ENCODE results near the gene LHFPL2.

Gene LHFPL2

DNA sequence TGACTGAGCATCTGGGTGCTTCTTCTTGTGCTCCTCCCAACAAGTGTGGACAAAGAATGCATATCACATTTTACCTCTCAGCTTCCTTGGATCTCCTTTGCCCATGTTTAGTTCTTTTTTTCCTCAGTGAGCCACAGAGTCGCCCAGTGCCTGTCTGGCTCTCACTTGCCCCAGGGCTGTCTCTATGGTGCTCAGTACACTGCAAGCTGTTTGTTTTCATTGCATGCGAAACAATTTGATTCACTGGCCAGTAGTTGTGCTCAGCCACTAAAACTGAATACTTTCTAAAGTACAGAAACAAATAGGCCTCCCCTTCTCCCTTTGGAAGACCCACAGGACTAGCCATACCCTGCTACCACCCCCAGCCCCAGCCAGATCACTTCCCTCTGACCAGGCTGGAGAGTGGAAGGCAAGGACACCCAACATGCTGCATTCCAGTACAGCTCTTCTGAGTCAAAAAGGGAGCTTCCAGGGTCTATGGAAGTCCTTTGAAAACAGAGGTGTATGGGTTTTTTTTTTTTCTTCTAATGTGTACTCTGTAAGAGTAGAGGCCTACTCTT is 3.8 kb downstream of the LHFPL2 start:
- DNase-seq (ENCODE audit: low spot score in 2 of 2): no peak
- H3K4me3 ChIP-seq: no peak overlapping the region
- H3K27me3 ChIP-seq (ENCODE audit: low read depth): no peaks in the 10 kb centered on the region
- no peaks in the 10 kb centered on the region for H3K9me3 ChIP-seq
- in situ Hi-C loops (cut with MboI; ENCODE audit: low sequenced_read_pairs): no loop called here
- peaks cover 12% of the 10 kb centered on the region for H3K4me1 ChIP-seq
- H3K36me3 ChIP-seq (replicated peaks): no peaks in the 10 kb centered on the region

DNA sequence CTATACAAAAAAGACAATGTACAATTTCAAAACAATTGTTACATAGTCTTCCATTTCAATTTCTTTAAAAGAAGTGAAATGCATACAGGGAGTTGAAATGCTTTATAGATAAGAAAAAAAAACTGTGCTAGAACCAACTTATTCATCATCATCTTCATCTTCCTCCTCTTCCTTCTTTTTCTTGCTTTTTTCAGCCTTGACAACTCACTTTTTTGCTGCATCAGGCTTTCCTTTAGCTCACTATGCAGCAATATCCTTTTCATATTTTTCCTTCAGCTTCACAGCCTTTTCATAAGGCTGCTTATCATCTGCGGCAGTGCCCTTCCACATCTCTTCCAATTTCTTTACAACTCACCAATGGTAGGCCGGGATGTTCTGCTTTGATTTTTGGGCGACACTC is 4.4 kb downstream of the LHFPL2 start:
- Histone ChIP-seq H3K9me3 (no peaks in the 10 kb centered on the region), H3K36me3 (replicated peaks) (no peaks in the 10 kb centered on the region), H3K4me1 (peaks cover 11% of the 10 kb centered on the region), H3K4me3 (no peak overlapping the region), H3K27me3 (ENCODE audit: low read depth) (no peaks in the 10 kb centered on the region)
- no peak for DNase-seq (ENCODE audit: low spot score in 2 of 2)
- in situ Hi-C loops (cut with MboI; ENCODE audit: low sequenced_read_pairs): no loop called here

DNA sequence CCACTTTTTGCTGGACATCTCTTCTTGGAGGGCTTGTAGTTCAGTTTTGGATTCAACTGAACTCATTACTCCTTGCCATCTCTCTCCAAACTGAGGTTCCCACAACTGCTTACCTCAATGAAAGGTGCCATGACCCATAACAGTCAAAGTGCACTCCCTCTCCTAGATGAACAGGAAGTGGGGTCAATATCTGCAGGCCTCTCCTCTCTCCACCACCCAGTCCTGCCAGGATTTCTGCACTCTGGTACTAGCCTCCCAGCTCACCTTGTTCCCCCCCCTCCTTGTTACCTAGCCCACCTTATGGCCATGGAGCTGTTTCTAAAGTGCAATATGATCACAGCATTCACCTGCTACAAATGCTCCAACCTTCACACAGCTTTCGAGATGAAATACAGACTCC is 5.9 kb downstream of the LHFPL2 start:
- H3K4me3 ChIP-seq: no peak overlapping the region
- H3K27me3 ChIP-seq (ENCODE audit: low read depth): no peaks in the 10 kb centered on the region
- peaks cover 22% of the 10 kb centered on the region for H3K4me1 ChIP-seq
- H3K36me3 ChIP-seq (replicated peaks): no peaks in the 10 kb centered on the region
- DNase-seq (ENCODE audit: low spot score in 2 of 2): no peak
- H3K9me3 ChIP-seq: no peaks in the 10 kb centered on the region
- in situ Hi-C loops (cut with MboI; ENCODE audit: low sequenced_read_pairs): no loop called here

DNA sequence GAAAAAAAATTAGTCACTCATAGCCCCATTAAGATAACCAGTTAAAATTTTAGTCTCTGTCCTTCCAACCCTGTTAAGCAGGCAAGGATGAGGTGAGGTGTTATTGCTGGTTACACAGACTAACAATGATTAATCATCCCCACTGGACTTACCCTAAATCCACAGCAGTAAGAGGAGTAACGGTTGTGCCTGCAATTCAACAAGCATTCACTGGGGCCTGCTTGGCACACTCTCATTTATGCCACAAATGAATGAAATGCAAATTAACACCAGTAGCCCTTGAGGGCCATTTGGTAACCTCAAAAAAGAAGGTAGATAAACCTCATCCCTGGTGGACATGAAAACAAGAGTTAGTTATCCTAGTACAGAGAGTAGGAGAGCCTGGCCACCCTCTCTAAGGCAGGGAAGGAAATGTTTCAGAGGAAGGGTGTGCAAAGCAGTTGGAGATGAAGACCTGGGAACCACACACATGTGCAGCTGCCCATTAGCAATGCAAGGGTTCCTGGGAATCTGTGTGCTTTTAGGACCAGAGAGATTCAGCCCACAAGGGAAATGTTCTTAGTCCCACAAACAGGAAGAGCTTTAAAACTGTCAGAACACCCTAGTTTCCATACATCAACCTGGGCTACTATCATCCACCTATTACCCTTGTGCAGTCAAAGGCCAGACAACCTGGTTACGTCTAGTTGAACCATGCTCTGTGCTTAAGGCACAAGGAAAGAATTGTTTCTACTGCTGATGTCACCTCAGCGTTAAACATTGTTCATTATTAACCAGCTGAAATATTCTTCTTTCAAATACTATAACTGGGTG is 7.7 kb downstream of the LHFPL2 start:
- Histone ChIP-seq H3K9me3 (no peaks in the 10 kb centered on the region), H3K4me1 (peaks cover 19% of the 10 kb centered on the region), H3K4me3 (no peak overlapping the region), H3K36me3 (replicated peaks) (no peaks in the 10 kb centered on the region; the same call in 1 of the 2 replicates), H3K27me3 (ENCODE audit: low read depth) (no peaks in the 10 kb centered on the region)
- in situ Hi-C loops (cut with MboI; ENCODE audit: low sequenced_read_pairs): no loop called here
- no peak for DNase-seq (ENCODE audit: low spot score in 2 of 2)

DNA sequence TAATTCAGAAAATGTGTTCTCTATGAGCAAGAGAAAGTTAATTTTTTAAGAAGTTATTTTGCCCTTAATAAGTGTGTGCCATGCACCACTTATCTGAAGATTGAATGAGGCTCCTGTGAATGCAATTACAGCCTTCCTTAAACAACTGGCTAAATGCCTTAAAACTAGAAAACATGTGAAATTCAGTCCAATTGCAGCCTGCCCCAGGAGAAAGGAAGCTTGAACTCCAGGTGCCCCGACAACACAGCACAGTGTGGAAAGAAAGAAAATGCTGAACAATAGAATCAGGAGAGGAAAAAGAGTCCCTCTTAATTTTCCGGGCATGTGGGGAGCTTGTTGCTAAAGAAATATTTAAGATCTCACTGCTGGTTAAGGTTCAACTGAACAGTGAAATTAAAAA is 8.8 kb downstream of the LHFPL2 start:
- Histone ChIP-seq H3K4me3 (no peak overlapping the region), H3K4me1 (peaks cover 19% of the 10 kb centered on the region), H3K27me3 (ENCODE audit: low read depth) (no peaks in the 10 kb centered on the region), H3K9me3 (no peaks in the 10 kb centered on the region), H3K36me3 (replicated peaks) (no peaks in the 10 kb centered on the region; the same call in 1 of the 2 replicates)
- in situ Hi-C loops (cut with MboI; ENCODE audit: low sequenced_read_pairs): no loop called here
- DNase-seq (ENCODE audit: low spot score in 2 of 2): no peak

DNA sequence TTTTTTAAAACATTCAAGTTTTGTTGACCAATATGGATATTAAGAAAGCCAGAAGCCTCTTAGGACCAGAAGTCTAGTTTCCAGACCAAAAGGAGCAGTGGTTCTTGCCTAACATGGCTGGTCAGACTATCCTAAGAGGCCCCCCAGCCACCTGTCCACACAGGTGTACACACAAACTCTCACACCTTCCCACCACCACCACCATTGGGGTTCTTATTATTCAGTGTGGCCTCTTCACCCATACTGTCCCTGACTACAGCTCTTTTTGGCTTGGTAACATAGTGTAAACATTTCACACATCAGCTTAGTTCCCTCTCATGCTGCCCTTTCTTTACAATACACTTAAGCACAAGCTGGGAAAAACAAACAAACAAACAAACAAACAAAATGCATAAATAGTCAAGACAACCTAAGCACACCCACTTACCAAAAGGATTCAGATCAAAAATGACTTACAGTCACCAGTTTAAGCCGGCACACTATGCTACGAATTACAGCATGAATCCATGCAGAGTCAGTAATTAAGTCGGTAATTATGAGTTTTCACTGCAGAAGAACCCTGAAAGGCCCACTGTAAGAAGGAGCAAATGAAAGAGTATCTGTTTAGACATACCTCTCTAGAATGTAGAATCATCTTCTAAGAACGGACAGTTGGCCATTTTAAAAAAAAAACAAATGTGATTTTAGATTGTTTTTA is 9.5 kb downstream of the LHFPL2 start:
- no peaks in the 10 kb centered on the region for H3K27me3 ChIP-seq (ENCODE audit: low read depth)
- in situ Hi-C loops (cut with MboI; ENCODE audit: low sequenced_read_pairs): no loop called here
- H3K36me3 ChIP-seq (replicated peaks): no peaks in the 10 kb centered on the region; the same call in 1 of the 2 replicates
- no peak overlapping the region for H3K4me3 ChIP-seq
- H3K4me1 ChIP-seq: peaks cover 19% of the 10 kb centered on the region
- DNase-seq (ENCODE audit: low spot score in 2 of 2): no peak
- H3K9me3 ChIP-seq: no peaks in the 10 kb centered on the region

DNA sequence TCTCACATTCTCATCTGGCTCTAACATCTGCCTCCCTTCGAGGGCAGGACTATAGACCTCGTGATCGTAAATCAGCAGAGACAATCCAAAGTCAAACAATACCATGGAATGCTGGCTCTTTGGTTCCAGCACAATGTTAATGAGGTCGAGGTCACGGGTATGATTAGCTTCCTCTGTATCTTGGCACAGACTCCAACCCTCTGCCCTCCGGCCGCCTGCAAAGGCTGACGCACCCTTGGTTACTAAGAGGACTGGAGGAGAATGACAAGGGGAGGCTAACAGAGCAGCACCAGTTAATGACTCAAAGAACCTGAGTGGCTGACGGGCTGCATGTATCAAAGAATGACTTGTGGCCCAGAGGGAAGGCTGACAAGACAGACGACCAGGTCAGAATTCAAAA is 10.1 kb downstream of the LHFPL2 start:
- peaks cover 19% of the 10 kb centered on the region for H3K4me1 ChIP-seq
- peak; percentile 89 to 93 for DNase-seq (ENCODE audit: low spot score in 2 of 2)

DNA sequence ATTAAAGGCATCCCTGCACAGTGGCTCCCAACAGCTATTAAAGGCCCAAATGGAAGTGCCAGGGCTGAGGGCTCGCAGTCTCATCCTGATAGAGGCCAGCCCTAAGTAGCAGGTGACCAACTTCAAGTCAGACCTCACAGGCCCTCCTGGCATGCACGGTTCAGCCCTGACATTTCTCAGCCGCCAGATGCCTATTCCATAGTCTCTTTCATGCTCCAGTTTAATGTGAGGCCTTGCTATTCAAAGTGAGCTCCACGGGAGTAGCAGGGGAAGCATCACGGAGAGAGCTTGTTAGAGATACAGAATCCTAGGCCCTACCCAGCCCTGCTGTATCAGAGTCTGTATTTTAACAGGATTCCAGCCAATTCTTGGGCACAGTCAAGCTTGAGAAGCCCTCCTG is 11.1 kb downstream of the LHFPL2 start:
- no peak for DNase-seq (ENCODE audit: low spot score in 2 of 2)
- H3K36me3 ChIP-seq (replicated peaks): no peaks in the 10 kb centered on the region; the same call in 1 of the 2 replicates
- no peak overlapping the region for H3K4me3 ChIP-seq
- in situ Hi-C loops (cut with MboI; ENCODE audit: low sequenced_read_pairs): no loop called here
- peaks cover 19% of the 10 kb centered on the region for H3K4me1 ChIP-seq
- H3K27me3 ChIP-seq (ENCODE audit: low read depth): no peaks in the 10 kb centered on the region
- no peaks in the 10 kb centered on the region for H3K9me3 ChIP-seq

More for the DNA sequence above, 10.1 kb downstream of the LHFPL2 start:
- Histone ChIP-seq H3K36me3 (replicated peaks) (no peaks in the 10 kb centered on the region; the same call in 1 of the 2 replicates), H3K27me3 (ENCODE audit: low read depth) (no peaks in the 10 kb centered on the region), H3K4me3 (no peak overlapping the region), H3K9me3 (no peaks in the 10 kb centered on the region)
- in situ Hi-C loops (cut with MboI; ENCODE audit: low sequenced_read_pairs): no loop called here

DNA sequence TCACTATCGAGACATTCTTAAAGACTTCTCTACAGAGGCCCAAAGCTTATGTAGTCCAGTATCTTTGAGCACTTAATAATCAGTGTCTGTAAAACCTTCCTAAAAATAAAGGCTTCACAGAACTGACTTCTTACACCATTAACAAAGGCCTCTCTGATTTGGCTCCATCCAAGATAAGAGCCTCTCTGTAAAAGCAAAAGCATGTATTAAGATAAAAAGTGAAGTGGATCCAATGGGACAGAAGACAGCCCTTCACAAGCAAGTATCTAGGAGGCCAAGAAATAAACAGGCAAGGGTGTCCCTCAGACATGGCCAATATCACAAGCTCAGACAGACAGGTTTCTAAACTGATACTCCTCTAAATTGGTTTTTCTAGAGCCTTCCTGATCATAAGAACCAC is 11.9 kb downstream of the LHFPL2 start:
- no peaks in the 10 kb centered on the region; the same call in 1 of the 2 replicates for H3K36me3 ChIP-seq (replicated peaks)
- no peak for DNase-seq (ENCODE audit: low spot score in 2 of 2)
- in situ Hi-C loops (cut with MboI; ENCODE audit: low sequenced_read_pairs): no loop called here
- no peaks in the 10 kb centered on the region for H3K9me3 ChIP-seq
- no peak overlapping the region for H3K4me3 ChIP-seq
- H3K27me3 ChIP-seq (ENCODE audit: low read depth): no peaks in the 10 kb centered on the region
- H3K4me1 ChIP-seq: peaks cover 19% of the 10 kb centered on the region

DNA sequence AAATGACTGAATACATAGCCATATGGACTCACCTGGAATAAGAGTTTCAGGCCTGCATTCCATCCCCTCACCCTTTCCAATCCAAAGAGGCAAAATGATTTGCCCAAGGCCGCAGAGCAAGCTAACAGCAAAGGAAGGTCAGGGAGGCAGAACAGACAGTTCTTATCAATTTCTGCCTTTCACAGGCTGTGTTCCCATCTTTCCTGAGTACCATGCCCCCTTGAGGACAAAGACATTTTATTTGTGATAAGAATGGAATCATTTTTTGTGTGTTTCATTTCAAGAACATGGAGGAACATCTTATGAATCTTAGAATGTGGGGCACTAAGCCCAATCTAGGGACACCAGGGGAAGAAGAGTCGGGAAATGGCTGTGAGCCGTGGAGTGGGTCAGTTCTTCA is 13.9 kb downstream of the LHFPL2 start:
- Histone ChIP-seq H3K27me3 (ENCODE audit: low read depth) (no peaks in the 10 kb centered on the region), H3K4me3 (no peak overlapping the region), H3K4me1 (peaks cover 13% of the 10 kb centered on the region), H3K36me3 (replicated peaks) (peaks cover 7% of the 10 kb centered on the region), H3K9me3 (no peaks in the 10 kb centered on the region)
- in situ Hi-C loops (cut with MboI; ENCODE audit: low sequenced_read_pairs): no loop called here
- DNase-seq (ENCODE audit: low spot score in 2 of 2): no peak

DNA sequence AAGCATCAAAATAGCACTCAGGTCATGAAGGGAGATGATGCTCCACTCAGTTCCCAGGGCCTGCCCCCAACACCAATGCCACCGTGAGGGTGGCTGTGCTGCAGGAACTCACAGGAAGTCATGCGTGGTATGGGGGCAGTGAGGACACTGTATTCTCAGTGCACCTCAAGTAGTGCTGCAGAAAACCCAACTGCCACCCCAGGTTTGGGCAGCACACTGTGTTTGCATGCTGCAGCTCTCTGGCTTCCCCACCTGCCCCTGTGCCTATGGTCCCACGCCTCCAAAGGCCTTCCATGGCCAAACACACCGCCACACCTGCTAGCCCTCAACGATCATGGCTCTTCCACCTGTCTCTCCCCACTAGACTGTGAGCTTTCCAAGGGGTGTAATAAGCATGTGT is 14.3 kb downstream of the LHFPL2 start:
- no peak overlapping the region for H3K4me3 ChIP-seq
- H3K27me3 ChIP-seq (ENCODE audit: low read depth): no peaks in the 10 kb centered on the region
- H3K36me3 ChIP-seq (replicated peaks): peaks cover 11% of the 10 kb centered on the region
- peaks cover 12% of the 10 kb centered on the region for H3K4me1 ChIP-seq
- no peak for DNase-seq (ENCODE audit: low spot score in 2 of 2)
- in situ Hi-C loops (cut with MboI; ENCODE audit: low sequenced_read_pairs): no loop called here
- H3K9me3 ChIP-seq: no peaks in the 10 kb centered on the region

DNA sequence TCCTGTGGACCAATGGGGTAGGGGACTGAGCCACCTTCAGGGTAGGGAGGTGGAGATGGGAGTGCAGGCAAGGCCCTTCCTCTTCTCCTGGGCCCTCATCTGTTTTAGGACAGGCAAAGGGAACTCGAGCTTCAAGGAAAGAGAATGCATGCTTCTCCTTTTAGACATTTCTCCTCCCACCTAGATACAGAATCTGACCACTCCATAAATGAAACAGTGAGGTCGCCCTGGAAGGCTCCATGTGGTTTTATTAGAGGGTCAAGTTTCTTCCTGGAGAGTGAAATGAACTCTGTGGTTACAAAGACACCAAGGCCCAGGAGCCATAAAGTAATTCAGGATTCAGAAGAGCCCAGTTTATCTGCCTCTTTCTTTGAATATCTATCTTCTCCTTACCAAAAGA is 14.9 kb downstream of the LHFPL2 start:
- in situ Hi-C loops (cut with MboI; ENCODE audit: low sequenced_read_pairs): no loop called here
- H3K36me3 ChIP-seq (replicated peaks): peaks cover 14% of the 10 kb centered on the region

DNA sequence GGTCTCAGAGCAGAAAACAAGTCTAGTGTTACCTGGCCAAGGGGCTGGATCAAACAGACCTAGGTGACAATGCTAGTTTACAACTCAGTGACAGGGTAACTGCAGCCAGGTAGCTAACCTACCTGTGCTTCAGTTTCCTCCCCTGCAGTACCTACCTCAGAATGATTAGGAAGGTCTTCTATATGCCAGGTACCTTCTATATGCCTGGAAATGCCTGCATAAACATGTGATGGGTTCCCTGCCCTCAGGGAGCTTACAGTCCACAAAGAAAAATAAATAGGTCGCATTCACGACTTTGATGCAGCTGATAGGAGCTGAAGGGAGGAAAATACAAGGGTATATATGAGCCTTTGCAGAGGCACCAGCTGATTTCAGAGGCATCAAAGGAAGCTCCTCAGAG is 16.1 kb downstream of the LHFPL2 start:
- H3K9me3 ChIP-seq: no peaks in the 10 kb centered on the region
- no peaks in the 10 kb centered on the region for H3K4me1 ChIP-seq
- H3K36me3 ChIP-seq (replicated peaks): peaks cover 16% of the 10 kb centered on the region
- DNase-seq (ENCODE audit: low spot score in 2 of 2): no peak
- H3K27me3 ChIP-seq (ENCODE audit: low read depth): no peaks in the 10 kb centered on the region
- H3K4me3 ChIP-seq: no peak overlapping the region
- in situ Hi-C loops (cut with MboI; ENCODE audit: low sequenced_read_pairs): no loop called here

More for the DNA sequence above, 14.9 kb downstream of the LHFPL2 start:
- Histone ChIP-seq H3K4me3 (no peak overlapping the region), H3K4me1 (peaks cover 7% of the 10 kb centered on the region), H3K9me3 (no peaks in the 10 kb centered on the region), H3K27me3 (ENCODE audit: low read depth) (no peaks in the 10 kb centered on the region)
- no peak for DNase-seq (ENCODE audit: low spot score in 2 of 2)

DNA sequence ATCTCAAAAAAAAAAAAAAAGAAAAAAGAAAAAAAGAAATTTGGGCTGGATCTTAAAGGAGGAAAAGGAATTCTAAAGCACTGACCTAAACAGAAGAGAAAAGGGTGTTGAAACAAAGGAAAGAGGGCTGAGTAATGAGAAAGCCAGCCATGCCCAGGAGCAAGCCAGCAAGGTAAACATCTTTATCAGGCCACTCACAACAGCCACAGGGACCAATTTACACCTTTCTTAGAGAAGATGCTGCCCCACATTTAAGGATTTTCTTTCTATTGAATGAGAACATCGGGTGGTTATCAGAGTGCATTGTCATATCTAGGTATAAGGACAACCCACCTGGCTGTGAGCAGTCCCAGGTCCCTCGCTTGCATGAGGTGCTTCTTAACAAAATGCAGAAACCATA is 16.6 kb downstream of the LHFPL2 start:
- DNase-seq (ENCODE audit: low spot score in 2 of 2): no peak
- in situ Hi-C loops (cut with MboI; ENCODE audit: low sequenced_read_pairs): no loop called here
- H3K4me3 ChIP-seq: no peak overlapping the region
- H3K36me3 ChIP-seq (replicated peaks): peaks cover 16% of the 10 kb centered on the region
- no peaks in the 10 kb centered on the region for H3K9me3 ChIP-seq
- H3K4me1 ChIP-seq: no peaks in the 10 kb centered on the region
- no peaks in the 10 kb centered on the region for H3K27me3 ChIP-seq (ENCODE audit: low read depth)

Data from HAP-1 (cell line).